DOHH2 (cell line): ENCODE data around the gene RFC5.

Source experiments
- H3F3A ChIP-seq: fragments of 200-600 bp; sonication (generic), shearing (Covaris generic); 2 replicates; pipeline ENCODE4 v1.6.0; 2016; ENCODE audit warnings: antibody characterized with exemption, mild to moderate bottlenecking; ENCODE audit not compliant: control insufficient read depth, insufficient read depth
- H3K27ac ChIP-seq: fragments of 200-600 bp; sonication (generic); 2 replicates; pipeline ENCODE4 v1.5.1; 2014; ENCODE audit warnings: low read depth, mild to moderate bottlenecking, low read length, moderate library complexity
- H3K27me3 ChIP-seq: fragments of 200-600 bp; sonication (generic); 2 replicates; pipeline ENCODE4 v1.6.1; 2014; ENCODE audit warnings: mild to moderate bottlenecking, low read length, mixed read lengths; ENCODE audit not compliant: control insufficient read depth
- H3K36me3 ChIP-seq: fragments of 200-600 bp; sonication (generic); 2 replicates; pipeline ENCODE4 v1.6.1; 2014; ENCODE audit warnings: mild to moderate bottlenecking, low read length, moderate library complexity, mixed read lengths; ENCODE audit not compliant: control insufficient read depth
- H3K4me1 ChIP-seq: fragments of 200-600 bp; sonication (generic); 2 replicates; pipeline ENCODE4 v1.6.1; 2014; ENCODE audit warnings: mild to moderate bottlenecking, low read length, mixed read lengths; ENCODE audit not compliant: control insufficient read depth
- H3K4me2 ChIP-seq: fragments of 200-600 bp; sonication (generic); 2 replicates; pipeline ENCODE4 v1.6.0; 2014; ENCODE audit warnings: mild to moderate bottlenecking, low read length, moderate library complexity
- H3K4me3 ChIP-seq: fragments of 200-600 bp; sonication (generic); 2 replicates; pipeline ENCODE4 v1.5.1; 2014; ENCODE audit warnings: mild to moderate bottlenecking, low read length, mixed read lengths
- H3K79me2 ChIP-seq: fragments of 200-600 bp; sonication (generic); 2 replicates; pipeline ENCODE4 v1.6.1; 2014; ENCODE audit warnings: mild to moderate bottlenecking, low read length, mixed read lengths; ENCODE audit not compliant: control insufficient read depth
- H3K9me2 ChIP-seq: fragments of 200-600 bp; sonication (generic); replicated peaks from 2 replicates; pipeline ENCODE4 v1.6.1; 2014; ENCODE audit warnings: mild to moderate bottlenecking, low read length, mixed read lengths; ENCODE audit not compliant: control insufficient read depth
- H3K9me3 ChIP-seq: fragments of 200-600 bp; sonication (generic); 2 replicates; pipeline ENCODE4 v1.6.1; 2014; ENCODE audit warnings: antibody characterized with exemption, low read length, mixed read lengths; ENCODE audit not compliant: control insufficient read depth, insufficient read depth
- H4K20me1 ChIP-seq: fragments of 200-600 bp; sonication (generic); 2 replicates; pipeline ENCODE4 v1.6.0; 2014; ENCODE audit warnings: low read depth, mild to moderate bottlenecking, antibody characterized with exemption, low read length, moderate library complexity; ENCODE audit not compliant: control insufficient read depth, insufficient read depth
- CTCF ChIP-seq: fragments of 200-600 bp; sonication (generic); IDR thresholded peaks from one replicate; pipeline ENCODE4 v1.5.1; 2014; ENCODE audit warnings: antibody characterized with exemption, mild to moderate bottlenecking, low read depth, low read length; ENCODE audit not compliant: poor library complexity, severe bottlenecking
- EZH2phosphoT487 ChIP-seq: fragments of 200-600 bp; sonication (generic); IDR thresholded peaks from 2 replicates; pipeline ENCODE4 v1.6.1; 2017; ENCODE audit warnings: borderline replicate concordance, mild to moderate bottlenecking, antibody characterized with exemption, low read length, moderate library complexity, mixed read lengths

Gene RFC5

GRCh38 chr12:117968151-117968789 lies 48.2 kb upstream of the RFC5 start:
- Histone ChIP-seq H3K79me2 (no peaks in the 10 kb centered on the region), H3K27me3 (peaks cover 37% of the 10 kb centered on the region), H3F3A (no peaks in the 10 kb centered on the region), H3K4me2 (peak overlapping the region; percentile 46), H3K27ac (no peak overlapping the region), H3K36me3 (no peaks in the 10 kb centered on the region), H3K4me1 (no peaks in the 10 kb centered on the region), H3K4me3 (peak overlapping the region; percentile 62), H4K20me1 (no peaks in the 10 kb centered on the region), H3K9me3 (no peaks in the 10 kb centered on the region), H3K9me2 (no peaks in the 10 kb centered on the region)
- TF ChIP-seq CTCF, result no peak
- no peak for TF ChIP-seq EZH2phosphoT487

- no peaks in the 10 kb centered on the region for H3F3A ChIP-seq
- TF ChIP-seq CTCF (no peak), EZH2phosphoT487 (peak; percentile 51; the same call in 1 of the 2 replicates)
- peak within 1 kb of the TSS; percentile 46 for H3K4me2 ChIP-seq
- H3K9me3 ChIP-seq, result no peaks in the 10 kb centered on the region
- no peaks in the 10 kb centered on the region for H3K4me1 ChIP-seq
- H3K36me3 ChIP-seq, result no peaks in the 10 kb centered on the region
- no peaks in the 10 kb centered on the region for H3K9me2 ChIP-seq
- no peaks in the 10 kb centered on the region for H3K79me2 ChIP-seq
- peaks cover 37% of the 10 kb centered on the region for H3K27me3 ChIP-seq
- no peak within 1 kb of the TSS for H3K27ac ChIP-seq
- H4K20me1 ChIP-seq, result no peaks in the 10 kb centered on the region
- peak within 1 kb of the TSS; percentile 62 for H3K4me3 ChIP-seq
These were observed 47.5 kb upstream of the RFC5 start, which contains the start of gene KSR2 for GRCh38 chr12:117968826-117969659. Gene KSR2, minus strand, starts transcription at chr12:117968990. Its CDS starts 735 bp downstream, at chr12:117968255.

GRCh38 chr12:117970334-117970733 lies 46.2 kb upstream of the RFC5 start:
- H3K9me2 ChIP-seq, result no peaks in the 10 kb centered on the region
- no peak overlapping the region for H3K4me3 ChIP-seq
- H3K27ac ChIP-seq, result no peak overlapping the region
- H3K4me1 ChIP-seq, result no peaks in the 10 kb centered on the region
- no peaks in the 10 kb centered on the region for H3K79me2 ChIP-seq
- H3K27me3 ChIP-seq, result peaks cover 33% of the 10 kb centered on the region
- no peak overlapping the region for H3K4me2 ChIP-seq
- H3F3A ChIP-seq, result no peaks in the 10 kb centered on the region
- no peaks in the 10 kb centered on the region for H4K20me1 ChIP-seq
- TF ChIP-seq EZH2phosphoT487, result no peak
- no peak for TF ChIP-seq CTCF
- no peaks in the 10 kb centered on the region for H3K9me3 ChIP-seq
- no peaks in the 10 kb centered on the region for H3K36me3 ChIP-seq
